ENCODE data around the gene PACC1. TPM values are rescaled to one million over a fixed set of nuclear protein-coding genes. Genes with fewer than 3 reads are reported as not detected.

The PACC1 gene
- total RNA-seq, 1 donor from 2014 or later = 25.8 TPM

GRCh38 chr1:212381397-212382035, 33.2 kb downstream of the PACC1 start:
- no peaks in the 10 kb centered on the region for H3K9me3 Mint-ChIP-seq (ENCODE audit: unreplicated experiment)
- H3K4me3 Mint-ChIP-seq (ENCODE audit: unreplicated experiment) = no peak overlapping the region
- DNase-seq = no peak
- H3K27me3 Mint-ChIP-seq (ENCODE audit: unreplicated experiment) = no peaks in the 10 kb centered on the region
- H3K4me1 Mint-ChIP-seq (ENCODE audit: low read depth, unreplicated experiment) = peaks cover 3% of the 10 kb centered on the region
- no peak for TF ChIP-seq CTCF (IDR thresholded peaks at IDR 0.05; ENCODE audit: partially characterized antibody, unreplicated experiment)
- H3K27ac Mint-ChIP-seq (ENCODE audit: unreplicated experiment) = no peak overlapping the region
- peaks cover 17% of the 10 kb centered on the region for H3K36me3 Mint-ChIP-seq (ENCODE audit: unreplicated experiment)

DNA sequence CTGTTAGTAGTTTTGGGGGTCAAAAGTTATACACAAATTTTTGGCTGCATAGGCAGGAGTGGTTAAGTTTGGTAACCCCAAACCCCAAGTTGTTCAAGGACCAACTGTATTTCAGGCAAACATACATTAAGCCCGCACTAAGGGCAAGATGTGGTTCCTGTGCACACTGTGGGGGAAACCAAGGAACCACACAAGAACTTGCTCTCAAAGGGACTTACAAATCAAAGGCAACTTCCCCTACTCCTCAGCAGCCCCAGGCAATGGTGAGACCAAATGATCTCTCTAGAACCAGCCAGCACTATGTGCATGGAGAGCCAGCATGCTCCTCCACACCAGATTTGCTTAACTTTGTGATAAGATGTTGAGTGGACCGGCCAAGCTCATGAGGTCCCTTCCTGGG, 35.3 kb downstream of the PACC1 start:
- Mint-ChIP-seq H3K4me3 (ENCODE audit: unreplicated experiment) (no peak overlapping the region), H3K27me3 (ENCODE audit: unreplicated experiment) (no peaks in the 10 kb centered on the region), H3K27ac (ENCODE audit: unreplicated experiment) (no peak overlapping the region), H3K9me3 (ENCODE audit: unreplicated experiment) (peaks cover 1% of the 10 kb centered on the region), H3K4me1 (ENCODE audit: low read depth, unreplicated experiment) (peaks cover 3% of the 10 kb centered on the region), H3K36me3 (ENCODE audit: unreplicated experiment) (peaks cover 11% of the 10 kb centered on the region)
- no peak for DNase-seq
- TF ChIP-seq CTCF (IDR thresholded peaks at IDR 0.05; ENCODE audit: partially characterized antibody, unreplicated experiment) = no peak

GRCh38 chr1:212377644-212378043, 37.0 kb downstream of the PACC1 start:
- no peaks in the 10 kb centered on the region for H3K27me3 Mint-ChIP-seq (ENCODE audit: unreplicated experiment)
- no peak for TF ChIP-seq CTCF (IDR thresholded peaks at IDR 0.05; ENCODE audit: partially characterized antibody, unreplicated experiment)
- no peak for DNase-seq
- no peak overlapping the region for H3K4me3 Mint-ChIP-seq (ENCODE audit: unreplicated experiment)
- peaks cover 13% of the 10 kb centered on the region for H3K36me3 Mint-ChIP-seq (ENCODE audit: unreplicated experiment)
- H3K9me3 Mint-ChIP-seq (ENCODE audit: unreplicated experiment) = peaks cover 1% of the 10 kb centered on the region
- peaks cover 3% of the 10 kb centered on the region for H3K4me1 Mint-ChIP-seq (ENCODE audit: low read depth, unreplicated experiment)
- no peak overlapping the region for H3K27ac Mint-ChIP-seq (ENCODE audit: unreplicated experiment)

- peaks cover 13% of the 10 kb centered on the region for H3K36me3 Mint-ChIP-seq (ENCODE audit: unreplicated experiment)
- no peak overlapping the region for H3K4me3 Mint-ChIP-seq (ENCODE audit: unreplicated experiment)
These were observed 38.7 kb downstream of the PACC1 start for GRCh38 chr1:212375986-212376385.

More at GRCh38 chr1:212375986-212376385, 38.7 kb downstream of the PACC1 start:
- DNase-seq = no peak
- Mint-ChIP-seq H3K27ac (ENCODE audit: unreplicated experiment) (no peak overlapping the region), H3K27me3 (ENCODE audit: unreplicated experiment) (peaks cover 1% of the 10 kb centered on the region), H3K9me3 (ENCODE audit: unreplicated experiment) (peaks cover 1% of the 10 kb centered on the region), H3K4me1 (ENCODE audit: low read depth, unreplicated experiment) (no peaks in the 10 kb centered on the region)
- TF ChIP-seq CTCF (IDR thresholded peaks at IDR 0.05; ENCODE audit: partially characterized antibody, unreplicated experiment) = no peak
